NCI-H524 treated with DMSO at 0.1 percent for 48 hours (cell line): Measurements from ENCODE around the gene CACTIN.

Experiments
- DNase-seq: peaks from one replicate; lab custom pipeline; 2025; lab: John Stamatoyannopoulos, UW

The CACTIN gene

GRCh38 chr19:3627351-3627723 is 747 bp upstream of the CACTIN start:
- DNase-seq, result no peak

- DNase-seq, result no peak
Observed at GRCh38 chr19:3625996-3626472, 556 bp downstream of the CACTIN start.

GRCh38 chr19:3623716-3624115 is 2.9 kb downstream of the CACTIN start:
- DNase-seq, result no peak

- DNase-seq, result no peak
Observed at GRCh38 chr19:3622224-3622623, 4.4 kb downstream of the CACTIN start.

GRCh38 chr19:3621689-3622088 is 4.9 kb downstream of the CACTIN start:
- no peak for DNase-seq

- DNase-seq, result no peak
Observed at GRCh38 chr19:3620817-3621547, 5.6 kb downstream of the CACTIN start.

GRCh38 chr19:3620145-3620816 is 6.3 kb downstream of the CACTIN start:
- DNase-seq, result no peak

GRCh38 chr19:3619631-3620012 is 7.0 kb downstream of the CACTIN start:
- DNase-seq, result no peak

- DNase-seq, result no peak
Observed at GRCh38 chr19:3618811-3619630, 7.6 kb downstream of the CACTIN start.

- no peak for DNase-seq
Observed at GRCh38 chr19:3618144-3618810, 8.3 kb downstream of the CACTIN start.

- no peak for DNase-seq
Observed at GRCh38 chr19:3617463-3617862, 9.1 kb downstream of the CACTIN start.

GRCh38 chr19:3615524-3616135 is 11.0 kb downstream of the CACTIN start:
- DNase-seq, result no peak

- DNase-seq, result no peak
Observed at GRCh38 chr19:3614858-3615505, 11.6 kb downstream of the CACTIN start.

- no peak for DNase-seq
Observed at GRCh38 chr19:3613818-3614661, 12.6 kb downstream of the CACTIN start.

- DNase-seq, result no peak
Observed at GRCh38 chr19:3612901-3613741, 13.5 kb downstream of the CACTIN start.

- no peak for DNase-seq
Observed at GRCh38 chr19:3612330-3612729, 14.3 kb downstream of the CACTIN start.

GRCh38 chr19:3611841-3612240 is 14.7 kb downstream of the CACTIN start:
- no peak for DNase-seq

GRCh38 chr19:3610745-3611717 is 15.6 kb downstream of the CACTIN start:
- DNase-seq, result no peak
